Fibroblast of mammary gland (primary cell): ENCODE results near the gene C11orf68.

ENCODE experiments used
- DNase-seq: peaks from one replicate; pipeline ENCODE4 v3.0.0-alpha.2; 2010; ENCODE audit warnings: low read depth
- H3K4me3 ChIP-seq: 2 replicates; pipeline ENCODE4 v1.5.1; 2011; ENCODE audit warnings: low read depth, mild to moderate bottlenecking, low read length, moderate library complexity; ENCODE audit not compliant: control insufficient read depth
- TF ChIP-seq, protein P1 (sequence below): conservative IDR thresholded peaks from 2 replicates; pipeline ENCODE4 v1.5.1; 2011; ENCODE audit warnings: low read depth, low read length, inconsistent platforms; ENCODE audit not compliant: control insufficient read depth, insufficient read depth

C11orf68 gene

GRCh38 chr11:65891219-65892136 lies 27.4 kb downstream of the C11orf68 start:
- peak; percentile 47 for DNase-seq
- TF ChIP-seq, protein P1, sequence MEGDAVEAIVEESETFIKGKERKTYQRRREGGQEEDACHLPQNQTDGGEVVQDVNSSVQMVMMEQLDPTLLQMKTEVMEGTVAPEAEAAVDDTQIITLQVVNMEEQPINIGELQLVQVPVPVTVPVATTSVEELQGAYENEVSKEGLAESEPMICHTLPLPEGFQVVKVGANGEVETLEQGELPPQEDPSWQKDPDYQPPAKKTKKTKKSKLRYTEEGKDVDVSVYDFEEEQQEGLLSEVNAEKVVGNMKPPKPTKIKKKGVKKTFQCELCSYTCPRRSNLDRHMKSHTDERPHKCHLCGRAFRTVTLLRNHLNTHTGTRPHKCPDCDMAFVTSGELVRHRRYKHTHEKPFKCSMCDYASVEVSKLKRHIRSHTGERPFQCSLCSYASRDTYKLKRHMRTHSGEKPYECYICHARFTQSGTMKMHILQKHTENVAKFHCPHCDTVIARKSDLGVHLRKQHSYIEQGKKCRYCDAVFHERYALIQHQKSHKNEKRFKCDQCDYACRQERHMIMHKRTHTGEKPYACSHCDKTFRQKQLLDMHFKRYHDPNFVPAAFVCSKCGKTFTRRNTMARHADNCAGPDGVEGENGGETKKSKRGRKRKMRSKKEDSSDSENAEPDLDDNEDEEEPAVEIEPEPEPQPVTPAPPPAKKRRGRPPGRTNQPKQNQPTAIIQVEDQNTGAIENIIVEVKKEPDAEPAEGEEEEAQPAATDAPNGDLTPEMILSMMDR, result peak; percentile 17
- H3K4me3 ChIP-seq, result peak overlapping the region; percentile 49

DNA sequence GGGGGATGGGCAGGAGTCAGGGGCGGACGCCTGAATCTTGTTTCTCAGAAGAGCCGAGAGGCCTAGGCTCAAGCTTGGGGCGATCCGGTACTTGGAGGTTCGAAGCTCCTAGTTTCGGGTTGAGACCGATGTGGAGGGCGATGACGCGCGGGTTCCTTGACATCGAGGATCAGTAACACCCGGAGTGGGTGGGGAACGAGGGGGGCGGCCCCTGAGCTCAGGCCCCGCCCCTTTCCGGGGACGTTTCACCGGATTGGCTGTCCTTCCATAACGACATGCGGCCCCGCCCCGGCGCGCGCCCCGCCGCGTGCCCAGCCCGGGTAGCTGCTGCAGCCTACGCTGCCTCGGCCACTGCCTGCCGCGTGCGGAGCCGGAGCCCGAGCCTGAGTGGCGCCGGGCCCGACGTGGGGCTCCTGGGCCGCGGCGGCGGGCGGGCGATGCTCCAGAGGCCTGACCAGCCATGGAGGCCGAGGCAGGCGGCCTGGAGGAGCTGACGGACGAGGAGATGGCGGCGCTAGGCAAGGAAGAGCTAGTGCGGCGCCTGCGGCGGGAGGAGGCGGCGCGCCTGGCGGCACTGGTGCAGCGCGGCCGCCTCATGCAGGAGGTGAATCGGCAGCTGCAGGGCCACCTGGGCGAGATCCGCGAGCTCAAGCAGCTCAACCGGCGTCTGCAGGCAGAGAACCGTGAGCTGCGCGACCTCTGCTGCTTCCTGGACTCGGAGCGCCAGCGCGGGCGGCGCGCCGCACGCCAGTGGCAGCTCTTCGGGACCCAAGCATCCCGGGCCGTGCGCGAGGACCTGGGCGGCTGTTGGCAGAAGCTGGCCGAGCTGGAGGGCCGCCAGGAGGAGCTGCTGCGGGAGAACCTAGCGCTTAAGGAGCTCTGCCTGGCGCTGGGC lies 28.3 kb downstream of the C11orf68 start, which contains the start of gene CCDC85B:
Gene CCDC85B, plus strand, starts transcription at position 350 of the 895 bp plus-strand sequence. Its CDS starts 111 bp downstream, at position 461.
- H3K4me3 ChIP-seq, result peak within 1 kb of the TSS; percentile 61
- TF ChIP-seq, protein P1, result no peak
- DNase-seq, result peak; percentile 95

DNA sequence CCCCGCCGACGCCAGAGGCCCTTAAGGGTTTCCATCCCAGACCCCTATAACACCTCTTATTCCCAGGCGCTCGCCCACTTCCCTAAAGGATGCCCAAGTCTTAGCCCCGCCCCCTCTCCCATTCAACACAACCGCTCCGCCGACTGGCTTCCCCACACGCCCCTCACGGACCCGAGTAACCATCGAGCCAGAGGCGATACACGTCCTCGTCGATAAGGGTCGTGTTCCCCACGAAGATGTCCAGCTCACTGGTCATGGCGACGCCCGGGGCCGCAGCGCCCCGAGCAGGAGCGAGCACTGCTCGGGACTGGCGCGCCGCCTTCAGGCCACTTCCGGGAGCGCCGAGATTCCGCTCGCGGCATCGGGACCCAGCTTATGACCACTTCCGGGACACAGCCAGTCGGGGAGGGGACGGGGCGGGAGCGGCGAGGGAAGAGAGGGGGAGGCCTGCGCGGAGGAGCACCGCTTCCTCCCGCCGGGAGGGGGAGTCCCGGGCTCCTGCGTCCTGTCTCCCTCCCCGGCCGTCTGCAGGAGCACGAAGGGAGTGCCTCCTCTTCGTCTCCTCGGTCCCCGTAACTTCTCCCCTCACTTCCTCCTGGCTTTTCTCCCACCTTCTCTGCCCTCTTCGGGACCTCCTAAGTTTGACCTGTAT lies 30.6 kb downstream of the C11orf68 start, which contains the start of gene FIBP:
Gene FIBP, minus strand, starts transcription at position 309 of the 652 bp plus-strand sequence. Its CDS starts 53 bp downstream, at position 256.
- TF ChIP-seq, protein P1, result peak; percentile 48
- DNase-seq, result peak; percentile 95
- peak within 1 kb of the TSS; percentile 85 for H3K4me3 ChIP-seq

DNA sequence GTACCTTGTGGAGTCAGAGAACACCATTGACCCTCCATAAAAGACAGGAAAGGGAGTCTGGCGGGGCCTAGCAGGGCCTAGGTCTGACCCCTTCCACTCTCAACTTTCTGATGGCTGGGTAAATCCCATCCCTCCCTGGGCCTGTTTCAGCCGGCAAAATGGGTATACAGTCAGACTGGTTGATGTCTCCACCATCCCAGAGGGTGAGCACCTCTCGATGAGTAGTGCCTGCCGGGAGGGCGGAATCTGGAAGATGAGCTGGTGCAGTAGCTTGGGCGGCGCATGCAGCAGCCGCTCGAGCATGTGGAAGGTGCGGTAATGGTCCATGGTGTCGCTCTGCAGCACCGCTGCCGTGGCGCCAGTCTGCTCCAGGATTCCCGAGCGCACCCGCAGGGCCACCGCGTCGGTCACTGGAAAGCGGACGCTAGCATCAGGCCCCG lies 31.1 kb downstream of the C11orf68 start:
- H3K4me3 ChIP-seq, result peak overlapping the region; percentile 85
- peak; percentile 57 for DNase-seq
- TF ChIP-seq, protein P1, result no peak

GRCh38 chr11:65886826-65887722 lies 31.8 kb downstream of the C11orf68 start:
- H3K4me3 ChIP-seq, result peak overlapping the region; percentile 85
- no peak for DNase-seq
- TF ChIP-seq, protein P1, result no peak
